Measurements from ENCODE around the gene ASGR2. TPM values are rescaled to one million over a fixed set of nuclear protein-coding genes. Genes with fewer than 3 reads are reported as not detected.
A peak's percentile ranks its signal among the peaks of the same experiment; 100 is the strongest.
"Not testable (repeated sequence)": the region's sequence is repeated elsewhere in the genome, so short reads cannot be mapped to it uniquely, and the experiment has no call there.

ASGR2 gene, protein sequence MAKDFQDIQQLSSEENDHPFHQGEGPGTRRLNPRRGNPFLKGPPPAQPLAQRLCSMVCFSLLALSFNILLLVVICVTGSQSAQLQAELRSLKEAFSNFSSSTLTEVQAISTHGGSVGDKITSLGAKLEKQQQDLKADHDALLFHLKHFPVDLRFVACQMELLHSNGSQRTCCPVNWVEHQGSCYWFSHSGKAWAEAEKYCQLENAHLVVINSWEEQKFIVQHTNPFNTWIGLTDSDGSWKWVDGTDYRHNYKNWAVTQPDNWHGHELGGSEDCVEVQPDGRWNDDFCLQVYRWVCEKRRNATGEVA
- total RNA-seq = not detected in 2 replicates

DNA sequence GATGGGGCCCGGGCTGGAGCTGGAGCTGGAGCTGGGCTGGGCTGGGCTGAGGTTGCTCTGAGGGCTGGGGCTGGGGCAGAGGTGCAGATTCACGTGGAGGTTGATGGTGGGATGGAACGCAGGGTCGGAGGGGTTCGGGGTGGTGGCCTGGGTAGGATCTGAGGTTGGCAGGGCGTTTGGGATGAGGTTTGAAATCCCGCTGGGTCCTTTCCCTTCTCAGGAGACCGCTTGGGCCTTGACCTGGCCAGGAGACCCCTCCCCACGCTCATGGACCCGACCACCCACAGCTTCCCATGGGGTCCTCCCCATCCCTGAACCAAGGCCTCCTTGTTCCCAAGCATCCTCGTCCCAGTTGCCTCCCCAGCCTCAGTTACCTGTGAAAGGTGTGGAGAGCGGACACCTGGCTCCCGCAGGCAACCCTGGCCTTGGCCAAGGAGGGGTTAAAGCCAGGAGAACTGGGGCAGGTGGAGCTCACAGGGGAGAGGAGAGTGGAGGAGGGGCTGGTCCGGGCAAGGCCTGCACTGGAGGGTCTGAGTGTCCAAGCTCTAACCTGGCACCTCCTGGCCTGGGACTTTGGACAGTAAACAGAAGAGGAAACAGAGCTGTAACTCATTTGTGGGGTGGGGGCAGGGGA is at the start of gene ASGR2:
Gene ASGR2, minus strand, starts transcription at position 582 of the 634 bp plus-strand sequence. CDS start 582 bp downstream, outside the sequence.
- intact Hi-C loops (cut with micrococcal nuclease) = no loop called here
- Mint-ChIP-seq H3K27ac (no peak within 1 kb of the TSS), H3K4me1 (peaks cover 9% of the 10 kb centered on the region), H3K27me3 (peaks cover 5% of the 10 kb centered on the region), H3K9me3 (no peaks in the 10 kb centered on the region), H3K36me3 (ENCODE audit: low read depth) (no peaks in the 10 kb centered on the region), H3K4me3 (no peak within 1 kb of the TSS)
- DNase-seq = no peak

DNA sequence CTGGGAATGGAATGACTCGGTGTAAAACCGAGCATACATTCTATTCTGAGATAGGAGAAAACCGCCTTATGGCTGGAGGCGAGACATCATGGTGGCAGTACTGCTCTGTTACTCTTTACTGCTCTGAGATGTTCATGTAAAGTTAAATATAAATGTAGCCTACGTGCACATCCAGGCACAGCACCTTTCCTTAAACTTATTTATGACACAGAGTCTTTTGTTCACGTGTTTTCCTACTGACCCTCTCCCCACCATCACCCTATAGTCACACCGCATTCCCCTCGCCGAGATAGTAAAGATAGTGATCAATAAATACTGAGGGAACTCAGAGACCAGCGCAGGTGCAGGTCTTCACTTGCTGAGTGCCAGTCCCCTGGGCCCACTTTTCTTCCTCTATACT is 44.9 kb upstream of the ASGR2 start:
- intact Hi-C loops (cut with micrococcal nuclease); H3K36me3 Mint-ChIP-seq (ENCODE audit: low read depth); H3K4me3 Mint-ChIP-seq; H3K27ac Mint-ChIP-seq; H3K9me3 Mint-ChIP-seq; DNase-seq; H3K4me1 Mint-ChIP-seq: not testable (repeated sequence)
- H3K27me3 Mint-ChIP-seq = peaks cover 21% of the 10 kb centered on the region

DNA sequence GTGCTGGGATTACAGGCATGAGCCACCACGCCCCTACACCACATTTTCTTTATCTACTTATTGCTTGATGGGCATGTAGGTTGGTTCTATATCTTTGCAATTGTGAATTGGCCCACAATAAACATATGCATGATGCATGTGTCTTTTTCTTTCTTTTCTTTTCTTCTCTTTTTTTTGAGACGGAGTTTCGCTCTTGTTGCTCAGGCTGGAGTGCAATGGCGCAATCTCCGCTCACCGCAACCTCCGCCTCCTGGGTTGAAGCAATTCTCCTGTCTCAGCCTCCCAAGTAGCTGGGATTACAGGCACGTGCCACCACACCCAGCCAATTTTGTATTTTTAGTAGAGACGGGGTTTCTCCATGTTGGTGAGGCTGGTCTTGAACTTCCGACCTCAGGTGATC is 43.8 kb upstream of the ASGR2 start:
- intact Hi-C loops (cut with micrococcal nuclease); H3K9me3 Mint-ChIP-seq; H3K36me3 Mint-ChIP-seq (ENCODE audit: low read depth); H3K4me3 Mint-ChIP-seq; H3K4me1 Mint-ChIP-seq; DNase-seq; H3K27ac Mint-ChIP-seq: not testable (repeated sequence)
- H3K27me3 Mint-ChIP-seq = peaks cover 27% of the 10 kb centered on the region

DNA sequence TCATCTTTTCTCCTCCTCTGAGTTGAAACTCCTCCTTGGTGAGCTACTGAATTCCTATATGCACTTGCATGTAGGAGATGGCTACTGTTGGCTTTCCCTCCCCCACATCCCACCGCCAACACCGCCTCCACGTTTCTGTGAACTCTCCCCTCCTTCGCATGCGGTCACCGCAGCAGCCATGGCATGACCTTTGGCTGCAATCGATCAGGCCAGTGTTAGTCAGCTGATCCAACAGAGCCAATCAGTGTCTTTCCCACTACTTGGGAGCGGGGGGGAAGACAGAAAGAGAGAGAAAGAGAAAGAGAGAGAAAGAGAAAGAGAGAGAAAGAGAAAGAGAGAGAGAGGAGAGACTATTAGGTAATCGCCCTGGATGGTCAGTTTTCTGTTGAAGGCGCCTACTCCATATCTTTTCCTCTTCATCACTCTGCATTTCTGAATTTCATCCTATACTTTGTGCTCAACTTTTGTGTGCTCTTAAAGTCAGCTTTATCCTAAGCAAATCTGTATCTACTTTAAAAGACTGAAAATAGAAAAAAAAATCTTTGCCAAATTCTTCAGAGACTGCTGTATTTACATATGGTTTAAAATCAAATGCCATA is 41.8 kb upstream of the ASGR2 start:
- no peaks in the 10 kb centered on the region for H3K9me3 Mint-ChIP-seq
- no peaks in the 10 kb centered on the region for H3K36me3 Mint-ChIP-seq (ENCODE audit: low read depth)
- H3K27me3 Mint-ChIP-seq = peaks cover 37% of the 10 kb centered on the region
- intact Hi-C loops (cut with micrococcal nuclease) = no loop called here
- no peaks in the 10 kb centered on the region for H3K4me1 Mint-ChIP-seq
- H3K27ac Mint-ChIP-seq = no peak overlapping the region
- no peak overlapping the region for H3K4me3 Mint-ChIP-seq
- no peak for DNase-seq

DNA sequence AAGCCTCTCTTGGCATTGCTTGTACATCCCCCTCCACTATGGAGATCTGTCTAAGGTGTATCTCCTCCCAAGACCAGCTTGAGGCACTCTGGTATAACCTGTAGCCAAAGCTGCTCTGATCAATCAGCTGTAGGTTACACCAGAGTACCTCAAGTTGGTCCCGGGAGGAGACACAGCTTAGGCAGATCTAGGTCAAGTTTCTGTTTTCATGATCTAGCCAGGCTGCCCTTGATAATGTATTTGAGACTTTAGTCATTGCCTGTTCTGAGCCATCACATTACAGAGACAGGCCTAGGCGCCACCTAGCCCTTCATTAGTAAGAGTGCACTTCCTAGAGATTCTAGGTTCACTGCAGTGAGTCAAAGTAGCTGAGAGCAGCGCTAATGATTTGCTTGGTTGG is 33.1 kb upstream of the ASGR2 start:
- intact Hi-C loops (cut with micrococcal nuclease) = no loop called here
- no peak overlapping the region for H3K27ac Mint-ChIP-seq
- peaks cover 11% of the 10 kb centered on the region for H3K27me3 Mint-ChIP-seq
- H3K9me3 Mint-ChIP-seq = no peaks in the 10 kb centered on the region
- H3K4me3 Mint-ChIP-seq = no peak overlapping the region
- no peaks in the 10 kb centered on the region for H3K4me1 Mint-ChIP-seq
- no peaks in the 10 kb centered on the region for H3K36me3 Mint-ChIP-seq (ENCODE audit: low read depth)
- DNase-seq = no peak

DNA sequence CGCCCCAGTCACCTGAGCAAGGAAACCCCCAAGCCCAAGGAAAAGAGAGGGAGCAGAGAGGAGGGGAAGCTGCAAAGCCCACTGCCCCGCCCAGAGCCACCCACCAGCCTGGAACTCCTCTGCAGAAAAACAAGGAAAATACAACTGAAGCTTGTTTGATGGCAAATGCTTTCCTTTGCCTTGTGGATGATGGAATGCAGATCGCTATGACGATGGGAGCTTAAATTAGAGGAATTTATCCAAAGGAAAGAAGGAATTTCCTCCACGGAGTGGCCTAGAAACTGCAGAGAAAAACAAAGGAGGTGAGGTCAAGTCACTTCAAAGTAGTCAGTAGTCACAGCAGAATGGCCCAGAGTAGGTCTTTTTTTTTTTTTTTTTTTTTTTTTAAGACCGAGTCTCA is 31.5 kb upstream of the ASGR2 start:
- H3K9me3 Mint-ChIP-seq = no peaks in the 10 kb centered on the region
- no peak overlapping the region for H3K27ac Mint-ChIP-seq
- intact Hi-C loops (cut with micrococcal nuclease) = no loop called here
- H3K4me1 Mint-ChIP-seq = no peaks in the 10 kb centered on the region
- H3K36me3 Mint-ChIP-seq (ENCODE audit: low read depth) = no peaks in the 10 kb centered on the region
- H3K4me3 Mint-ChIP-seq = no peak overlapping the region
- H3K27me3 Mint-ChIP-seq = no peaks in the 10 kb centered on the region
- DNase-seq = no peak

DNA sequence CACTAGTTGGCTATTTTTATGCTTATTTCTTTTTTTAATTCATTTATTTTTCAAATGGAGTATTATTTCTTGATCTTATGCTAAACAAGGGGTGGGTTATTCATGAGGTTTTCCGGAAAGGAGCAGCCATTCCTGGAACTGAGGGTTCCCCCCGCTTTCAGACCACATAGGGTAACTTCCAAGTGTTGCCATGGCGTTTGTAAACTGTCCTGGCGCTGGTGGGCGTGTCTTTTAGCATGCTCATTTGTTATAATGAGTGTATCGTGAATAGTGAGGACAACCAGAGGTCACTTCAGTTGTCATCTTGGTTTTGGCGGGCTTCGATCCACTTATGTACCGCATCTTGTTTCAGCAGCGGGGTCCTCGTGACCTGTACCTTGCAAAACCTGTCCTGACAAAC is 29.6 kb upstream of the ASGR2 start:
- Mint-ChIP-seq H3K9me3 (no peaks in the 10 kb centered on the region), H3K4me3 (no peak overlapping the region), H3K27ac (no peak overlapping the region), H3K27me3 (peaks cover 3% of the 10 kb centered on the region), H3K4me1 (no peaks in the 10 kb centered on the region), H3K36me3 (ENCODE audit: low read depth) (no peaks in the 10 kb centered on the region)
- intact Hi-C loops (cut with micrococcal nuclease) = no loop called here
- DNase-seq = no peak

DNA sequence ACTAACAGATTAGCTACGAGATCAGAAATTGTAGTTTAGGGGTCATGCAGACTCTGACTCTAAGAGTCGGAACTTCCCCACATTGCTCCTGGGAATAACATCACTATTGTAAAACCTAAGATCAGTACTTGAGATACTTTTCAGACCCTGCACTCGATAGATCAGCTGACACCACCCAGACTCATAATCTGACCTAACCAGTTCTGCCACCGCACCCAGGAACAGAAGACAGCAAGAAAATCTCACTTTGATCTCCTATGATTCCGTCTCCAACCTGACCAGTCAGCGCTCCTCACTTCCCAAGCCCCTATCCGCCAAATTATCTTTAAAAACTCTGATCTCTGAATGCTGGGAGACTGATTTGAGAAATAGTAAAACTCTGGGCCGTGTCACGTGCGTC is 27.2 kb upstream of the ASGR2 start:
- no peak overlapping the region for H3K4me3 Mint-ChIP-seq
- no peak for DNase-seq
- no peaks in the 10 kb centered on the region for H3K36me3 Mint-ChIP-seq (ENCODE audit: low read depth)
- no peak overlapping the region for H3K27ac Mint-ChIP-seq
- H3K27me3 Mint-ChIP-seq = peaks cover 11% of the 10 kb centered on the region
- intact Hi-C loops (cut with micrococcal nuclease) = no loop called here
- H3K4me1 Mint-ChIP-seq = no peaks in the 10 kb centered on the region
- no peaks in the 10 kb centered on the region for H3K9me3 Mint-ChIP-seq

DNA sequence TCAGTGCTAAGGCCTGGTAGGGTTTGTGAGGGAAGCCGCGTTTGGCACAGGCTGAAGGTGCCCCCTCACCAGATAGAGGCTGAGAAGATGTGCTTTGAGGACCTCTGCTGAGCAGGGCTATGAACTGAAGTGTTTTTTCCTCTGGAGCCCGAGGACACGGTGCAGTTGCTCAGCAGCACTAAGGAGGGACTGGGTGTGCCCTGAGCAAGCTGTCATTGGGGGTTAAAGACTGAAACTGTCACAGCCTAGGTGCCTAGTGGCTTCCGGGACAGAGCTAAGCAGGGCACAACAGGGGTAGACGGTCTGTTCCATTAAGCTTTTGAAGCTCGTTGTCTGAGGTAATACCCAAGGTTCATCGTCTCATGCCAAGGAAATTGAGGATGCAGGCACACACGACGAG is 24.8 kb upstream of the ASGR2 start:
- intact Hi-C loops (cut with micrococcal nuclease) = loop anchor here (5.0 kb wide), 1 partner anchor 227 kb away; no protein-coding TSS in a partner anchor
- DNase-seq = no peak
- Mint-ChIP-seq H3K27ac (no peak overlapping the region), H3K9me3 (no peaks in the 10 kb centered on the region), H3K4me3 (no peak overlapping the region), H3K4me1 (peaks cover 2% of the 10 kb centered on the region), H3K36me3 (ENCODE audit: low read depth) (no peaks in the 10 kb centered on the region), H3K27me3 (peaks cover 14% of the 10 kb centered on the region)

DNA sequence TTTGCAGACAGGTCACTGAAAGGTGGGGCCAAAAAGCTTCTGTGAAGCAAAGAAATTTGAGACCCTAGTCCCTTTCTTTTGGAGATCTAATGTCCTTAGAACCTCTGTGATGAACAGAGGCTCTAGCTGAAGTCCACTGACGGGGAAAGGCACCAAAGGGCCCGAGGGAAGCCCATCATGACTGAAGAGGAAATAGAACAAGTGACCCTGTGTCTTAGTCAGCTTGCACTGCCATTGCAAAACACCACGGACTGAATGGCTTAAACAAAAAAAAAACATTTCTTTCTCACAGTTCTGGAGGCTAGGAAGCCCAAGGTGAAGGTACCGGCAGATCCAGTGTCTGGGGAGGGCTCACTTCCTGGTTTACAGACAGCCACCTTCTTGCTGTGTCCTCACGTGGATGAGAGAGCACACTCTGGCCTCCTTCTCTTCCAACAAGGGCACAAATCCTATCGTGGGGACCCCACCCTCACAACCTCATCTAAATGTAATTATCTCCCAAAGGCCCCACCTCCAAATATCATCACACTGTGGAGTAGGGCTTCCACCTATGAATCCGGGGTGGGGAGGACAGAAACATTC is 24.3 kb upstream of the ASGR2 start:
- intact Hi-C loops (cut with micrococcal nuclease) = loop anchor here (5.0 kb wide), 1 partner anchor 227 kb away; no protein-coding TSS in a partner anchor
- DNase-seq = no peak
- Mint-ChIP-seq H3K9me3 (no peaks in the 10 kb centered on the region), H3K4me1 (peaks cover 2% of the 10 kb centered on the region), H3K27ac (no peak overlapping the region), H3K36me3 (ENCODE audit: low read depth) (no peaks in the 10 kb centered on the region), H3K27me3 (peaks cover 14% of the 10 kb centered on the region), H3K4me3 (no peak overlapping the region)

DNA sequence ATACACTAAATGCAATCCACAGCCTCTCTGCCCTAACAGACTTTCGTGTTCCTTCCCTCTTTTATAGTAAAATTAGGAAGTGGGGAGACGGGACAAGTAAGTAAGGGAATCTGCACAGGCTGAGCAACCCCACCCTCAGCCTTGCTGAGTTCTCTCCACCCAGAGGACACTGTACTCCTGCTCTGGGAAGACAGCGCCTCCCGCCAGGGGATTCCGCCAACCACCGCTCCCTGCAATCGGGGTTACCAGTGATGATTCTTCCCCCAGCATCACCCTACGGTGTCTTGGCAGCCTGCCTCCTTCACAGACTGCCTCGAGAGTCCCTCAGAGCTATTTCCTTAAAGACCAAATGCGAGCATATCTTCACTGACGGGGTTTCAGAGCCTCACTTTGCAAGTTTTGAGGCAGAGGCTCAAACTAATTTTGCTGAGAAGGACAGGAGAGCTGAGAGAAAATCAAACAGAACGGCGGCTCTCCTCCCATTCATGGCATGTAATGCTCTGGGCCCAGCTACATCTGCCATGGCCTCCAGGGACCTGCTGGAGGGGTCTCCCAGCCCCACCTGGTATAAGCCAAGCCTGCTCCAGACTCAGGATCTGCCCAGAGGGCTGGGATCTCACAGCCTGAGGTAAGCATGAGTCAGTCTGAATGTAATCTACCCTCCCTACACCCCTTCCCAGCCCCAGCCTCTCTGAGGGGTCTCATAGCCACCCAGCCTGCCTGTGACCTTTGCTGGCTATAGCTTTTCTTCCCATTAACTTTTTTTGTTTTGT is 22.7 kb upstream of the ASGR2 start:
- H3K9me3 Mint-ChIP-seq = no peaks in the 10 kb centered on the region
- H3K4me1 Mint-ChIP-seq = peaks cover 13% of the 10 kb centered on the region
- DNase-seq = no peak
- peaks cover 14% of the 10 kb centered on the region for H3K27me3 Mint-ChIP-seq
- H3K36me3 Mint-ChIP-seq (ENCODE audit: low read depth) = no peaks in the 10 kb centered on the region
- no peak overlapping the region for H3K4me3 Mint-ChIP-seq
- intact Hi-C loops (cut with micrococcal nuclease) = loop anchor here (5.0 kb wide), 1 partner anchor 225 kb away; no protein-coding TSS in a partner anchor
- H3K27ac Mint-ChIP-seq = no peak overlapping the region

DNA sequence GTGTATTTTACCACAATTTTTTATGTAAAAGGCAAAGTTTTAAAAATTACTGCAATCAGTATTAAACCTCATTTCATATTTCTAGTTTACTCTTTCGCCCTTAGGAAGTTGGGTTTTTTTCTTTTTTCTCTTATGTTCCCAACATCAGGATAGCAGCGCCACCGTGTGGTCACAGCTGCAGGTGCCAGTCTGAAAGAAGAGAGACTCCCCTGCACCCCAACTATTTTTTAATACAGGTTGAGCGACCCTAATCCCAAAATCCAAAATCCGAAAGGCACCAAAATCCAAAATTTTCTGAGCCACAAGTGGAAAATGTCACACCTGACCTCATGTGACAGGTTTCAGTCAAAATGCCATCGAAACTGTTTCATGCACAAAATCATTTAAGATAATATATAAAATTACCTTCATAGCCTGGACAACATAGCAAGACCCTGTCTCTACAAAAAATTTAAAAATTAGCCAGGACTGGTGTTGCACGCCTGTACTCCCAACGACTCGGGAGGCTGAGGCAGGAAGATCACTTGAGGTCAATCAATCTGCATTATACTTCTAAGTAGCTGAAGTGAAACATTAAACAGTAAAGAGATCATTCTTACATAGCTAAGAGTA is 21.8 kb upstream of the ASGR2 start:
- H3K9me3 Mint-ChIP-seq = no peaks in the 10 kb centered on the region
- intact Hi-C loops (cut with micrococcal nuclease) = loop anchor here (1.0 to 5.0 kb wide), 4 partner anchors 41 to 224 kb away; no protein-coding TSS in a partner anchor
- no peaks in the 10 kb centered on the region for H3K36me3 Mint-ChIP-seq (ENCODE audit: low read depth)
- H3K27ac Mint-ChIP-seq = no peak overlapping the region
- H3K27me3 Mint-ChIP-seq = peaks cover 14% of the 10 kb centered on the region
- H3K4me3 Mint-ChIP-seq = no peak overlapping the region
- DNase-seq = peak; percentile 93
- H3K4me1 Mint-ChIP-seq = peaks cover 17% of the 10 kb centered on the region

DNA sequence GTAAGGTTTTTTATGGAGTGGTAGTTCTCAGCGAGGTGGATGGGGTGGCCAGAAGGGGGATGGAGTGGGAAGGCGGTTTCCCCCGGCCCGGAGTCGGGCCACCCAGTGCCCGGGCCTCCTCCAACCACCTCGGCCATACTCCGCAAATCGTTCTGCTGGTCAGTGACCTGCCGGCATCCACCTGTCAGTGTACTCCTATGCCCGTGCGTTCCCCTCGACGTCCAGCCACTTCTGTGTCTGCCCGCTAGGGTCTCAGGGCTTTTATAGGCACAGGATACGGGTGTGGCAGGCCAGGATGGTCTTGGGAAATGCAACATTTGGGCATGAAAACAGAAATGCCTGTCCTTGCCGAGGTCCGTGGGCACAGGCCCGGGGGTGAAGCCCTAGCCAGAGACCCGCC is 19.3 kb upstream of the ASGR2 start:
- no peak overlapping the region for H3K4me3 Mint-ChIP-seq
- intact Hi-C loops (cut with micrococcal nuclease) = no loop called here
- no peaks in the 10 kb centered on the region for H3K9me3 Mint-ChIP-seq
- no peaks in the 10 kb centered on the region for H3K36me3 Mint-ChIP-seq (ENCODE audit: low read depth)
- peak overlapping the region; percentile 37 for H3K27ac Mint-ChIP-seq
- peaks cover 19% of the 10 kb centered on the region for H3K4me1 Mint-ChIP-seq
- H3K27me3 Mint-ChIP-seq = peaks cover 11% of the 10 kb centered on the region
- no peak for DNase-seq
